Fibroblast of skin of left biceps (primary cell): ENCODE measurements around the gene MRPL39.

Source experiments
- DNase-seq, 2 experiments: peaks; one replicate each; pipeline ENCODE4 v3.0.0-alpha.2; 2013; ENCODE audit warnings: low read depth in 2 of 2

The MRPL39 gene

GRCh38 chr21:25614441-25614840, 7.2 kb upstream of the MRPL39 start:
- no peak for DNase-seq

- peak; percentile 50 to 51 for DNase-seq
These were observed 910 bp upstream of the MRPL39 start for GRCh38 chr21:25608044-25608737.

GRCh38 chr21:25589887-25590286, 17.4 kb downstream of the MRPL39 start:
- DNase-seq = no peak

- DNase-seq = no peak
These were observed 20.5 kb downstream of the MRPL39 start for GRCh38 chr21:25586791-25587190.

- no peak for DNase-seq
These were observed 21.0 kb downstream of the MRPL39 start for GRCh38 chr21:25586326-25586725.

GRCh38 chr21:25584833-25585676, 22.2 kb downstream of the MRPL39 start:
- DNase-seq = no peak

- DNase-seq = no peak
These were observed 23.7 kb downstream of the MRPL39 start for GRCh38 chr21:25583370-25584130.

GRCh38 chr21:25582888-25583287, 24.4 kb downstream of the MRPL39 start:
- DNase-seq = no peak

GRCh38 chr21:25582164-25582790, 25.0 kb downstream of the MRPL39 start:
- no peak for DNase-seq

- DNase-seq = no peak
These were observed 25.7 kb downstream of the MRPL39 start for GRCh38 chr21:25581582-25581981.

- no peak for DNase-seq
These were observed 26.4 kb downstream of the MRPL39 start for GRCh38 chr21:25580912-25581260.

GRCh38 chr21:25579226-25580013, 27.9 kb downstream of the MRPL39 start:
- no peak for DNase-seq

GRCh38 chr21:25578056-25578961, 29.0 kb downstream of the MRPL39 start:
- no peak for DNase-seq

GRCh38 chr21:25577424-25578055, 29.7 kb downstream of the MRPL39 start:
- no peak for DNase-seq

- peak; percentile 72 to 76 for DNase-seq
These were observed 33.7 kb downstream of the MRPL39 start for GRCh38 chr21:25573409-25574206.

- no peak for DNase-seq
These were observed 34.4 kb downstream of the MRPL39 start for GRCh38 chr21:25572861-25573310.

GRCh38 chr21:25571726-25572121, 35.6 kb downstream of the MRPL39 start:
- DNase-seq = no peak

- no peak for DNase-seq
These were observed 37.6 kb downstream of the MRPL39 start for GRCh38 chr21:25569711-25570110.

- no peak for DNase-seq
These were observed 38.2 kb downstream of the MRPL39 start for GRCh38 chr21:25569084-25569483.
